ENCODE measurements around the gene CDH23. TPM values are rescaled to one million over a fixed set of nuclear protein-coding genes. Genes with fewer than 3 reads are reported as not detected.

Gene CDH23
- total and polyA plus RNA-seq, 2 donors from 2014 or later = 1.1 to 6.4 TPM

DNA sequence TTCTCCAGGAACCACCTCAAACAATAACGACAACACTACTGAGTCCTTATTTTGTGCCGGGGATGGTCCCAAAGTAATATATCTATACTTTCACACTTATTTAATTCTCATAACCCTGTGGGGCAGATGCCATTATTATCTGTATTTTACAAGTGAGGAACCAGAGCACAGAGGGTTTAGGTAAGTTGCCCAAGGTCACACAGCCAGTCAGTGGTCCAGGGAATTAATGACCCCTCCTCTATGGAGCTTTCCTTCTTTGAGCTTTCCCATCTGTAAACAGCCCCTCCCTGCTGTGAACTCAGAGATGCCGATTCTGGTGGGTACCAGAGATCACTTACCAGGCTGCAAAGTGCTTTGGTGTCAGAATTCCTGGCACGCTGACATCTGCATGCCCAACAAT lies 217.2 kb downstream of the CDH23 start:
- FAIRE-seq (no peak), DNase-seq (no peak)
- Histone ChIP-seq H3K4me1 (ENCODE audit: control insufficient read depth in 2 of 3, insufficient read depth in 2 of 3, low read depth in 1 of 3, low read length in 3 of 3) (peaks cover 0 to 13% (median 12%) of the 10 kb centered on the region in 3 donors), H3K27ac (ENCODE audit: low read depth in 2 of 2, low read length in 2 of 2) (peak overlapping the region; percentile 26 to 80), H3K9ac (ENCODE audit: low read length in 3 of 3) (no peak overlapping the region), H3K9me3 (ENCODE audit: control insufficient read depth in 2 of 3, insufficient read depth in 1 of 3, low read length in 3 of 3) (no peaks in the 10 kb centered on the region), H3K27me3 (ENCODE audit: control insufficient read depth, insufficient read depth, low read length) (no peaks in the 10 kb centered on the region), H3K36me3 (ENCODE audit: control insufficient read depth in 2 of 3, insufficient read depth in 3 of 3, low read length in 3 of 3) (no peaks in the 10 kb centered on the region), H3K4me3 (ENCODE audit: low read length in 3 of 3) (no peak overlapping the region)
- intact Hi-C loops (cut with DNase I) = no loop called here
- no peak for TF ChIP-seq CTCF (IDR thresholded peaks at IDR 0.05; ENCODE audit: borderline replicate concordance, extremely low read depth, insufficient read depth)

DNA sequence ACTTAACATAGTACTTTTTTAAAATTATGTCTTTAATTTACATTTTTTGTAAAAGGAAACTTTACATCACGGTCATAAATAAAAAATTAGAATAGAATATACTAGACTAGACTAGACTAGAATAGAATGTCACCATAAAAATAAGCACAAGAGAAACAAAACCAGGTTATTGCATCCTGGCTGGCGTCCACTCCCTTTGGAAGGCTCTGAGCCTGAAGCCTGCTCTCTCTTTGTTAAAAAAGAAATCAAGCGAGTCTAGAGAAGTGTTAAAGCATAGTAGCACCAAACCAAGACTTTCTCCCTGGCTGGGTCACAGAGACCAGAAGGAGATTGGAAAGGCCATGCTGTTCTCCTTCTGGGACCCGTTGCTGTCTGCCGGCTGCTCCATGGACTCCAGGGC lies 218.2 kb downstream of the CDH23 start:
- no peak overlapping the region for H3K4me3 ChIP-seq (ENCODE audit: low read length in 3 of 3)

DNA sequence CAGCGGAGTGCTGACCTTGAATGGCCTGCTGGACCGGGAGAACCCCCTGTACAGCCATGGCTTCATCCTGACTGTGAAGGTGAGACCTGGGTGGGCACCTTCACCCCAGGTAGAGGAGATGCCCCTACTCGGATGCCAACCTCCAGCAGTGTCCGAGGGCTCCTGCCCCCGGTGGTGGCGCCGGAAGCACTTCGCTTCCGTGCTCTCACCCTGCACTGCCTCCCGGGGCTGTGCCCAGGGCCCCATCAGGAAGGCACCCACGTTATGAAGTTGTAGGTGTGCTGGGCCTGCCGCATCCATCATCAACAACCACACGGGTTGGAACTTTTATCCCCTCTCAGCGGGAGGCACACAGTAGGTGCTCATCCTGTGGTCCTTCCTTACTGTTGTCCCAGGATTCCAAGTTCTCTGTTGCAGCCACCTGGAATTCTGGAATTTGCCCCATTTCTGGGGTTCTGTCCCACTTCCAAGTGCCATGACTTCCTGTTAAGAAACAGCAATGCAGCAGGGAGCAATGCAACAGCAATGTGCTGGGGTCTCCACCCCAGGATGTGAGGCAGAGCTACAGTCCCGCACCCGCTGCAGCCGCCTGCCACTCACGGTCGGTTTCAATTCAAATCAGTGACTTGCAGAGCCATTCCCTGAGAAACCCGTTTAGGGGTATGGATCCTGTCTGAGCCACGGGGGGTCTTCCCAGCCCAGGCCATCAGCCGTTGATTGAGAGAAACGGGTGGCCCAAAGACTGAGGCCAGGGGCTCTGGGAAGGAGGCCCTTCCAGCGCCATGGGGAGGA lies 219.0 kb downstream of the CDH23 start:
- intact Hi-C loops (cut with DNase I) = no loop called here
- FAIRE-seq (no peak), DNase-seq (peak in 1 of 5 donors; percentile 26)
- Histone ChIP-seq H3K9me3 (ENCODE audit: control insufficient read depth in 2 of 3, insufficient read depth in 1 of 3, low read length in 3 of 3) (no peaks in the 10 kb centered on the region), H3K27me3 (ENCODE audit: control insufficient read depth, insufficient read depth, low read length) (no peaks in the 10 kb centered on the region), H3K4me1 (ENCODE audit: control insufficient read depth in 2 of 3, insufficient read depth in 2 of 3, low read depth in 1 of 3, low read length in 3 of 3) (peaks cover 0 to 19% (median 15%) of the 10 kb centered on the region in 3 donors), H3K9ac (ENCODE audit: low read length in 3 of 3) (no peak overlapping the region), H3K4me3 (ENCODE audit: low read length in 3 of 3) (no peak overlapping the region), H3K36me3 (ENCODE audit: control insufficient read depth in 2 of 3, insufficient read depth in 3 of 3, low read length in 3 of 3) (no peaks in the 10 kb centered on the region), H3K27ac (ENCODE audit: low read depth in 2 of 2, low read length in 2 of 2) (peak overlapping the region in 1 of 2 donors; percentile 41)
- no peak for TF ChIP-seq CTCF (IDR thresholded peaks at IDR 0.05; ENCODE audit: borderline replicate concordance, extremely low read depth, insufficient read depth)

More for the DNA sequence above, 218.2 kb downstream of the CDH23 start:
- Histone ChIP-seq H3K27ac (ENCODE audit: low read depth in 2 of 2, low read length in 2 of 2) (peak overlapping the region in 1 of 2 donors; percentile 51), H3K27me3 (ENCODE audit: control insufficient read depth, insufficient read depth, low read length) (no peaks in the 10 kb centered on the region), H3K36me3 (ENCODE audit: control insufficient read depth in 2 of 3, insufficient read depth in 3 of 3, low read length in 3 of 3) (no peaks in the 10 kb centered on the region), H3K9ac (ENCODE audit: low read length in 3 of 3) (no peak overlapping the region), H3K4me1 (ENCODE audit: control insufficient read depth in 2 of 3, insufficient read depth in 2 of 3, low read depth in 1 of 3, low read length in 3 of 3) (peaks cover 0 to 13% (median 10%) of the 10 kb centered on the region in 3 donors), H3K9me3 (ENCODE audit: control insufficient read depth in 2 of 3, insufficient read depth in 1 of 3, low read length in 3 of 3) (no peaks in the 10 kb centered on the region)
- DNase-seq (no peak), FAIRE-seq (no peak)
- intact Hi-C loops (cut with DNase I) = no loop called here
- TF ChIP-seq CTCF (IDR thresholded peaks at IDR 0.05; ENCODE audit: borderline replicate concordance, extremely low read depth, insufficient read depth) = no peak

Data from kidney (tissue), 14 donors.